Muscle layer of colon (tissue), 2 donors: ENCODE measurements around the gene NOTCH2NLA.
"Not testable (repeated sequence)": the region's sequence is repeated elsewhere in the genome, so short reads cannot be mapped to it uniquely, and the experiment has no call there.

Source experiments
- H3K27ac ChIP-seq: one replicate; pipeline ENCODE4 v1.7.0; 2013; ENCODE audit warnings: low read depth, mild to moderate bottlenecking, low read length, moderate library complexity
- H3K27me3 ChIP-seq, 2 donors: one replicate each; pipeline ENCODE4 v1.7.0; 2013; ENCODE audit warnings: low read length in 2 of 2, mild to moderate bottlenecking in 2 of 2; ENCODE audit not compliant: insufficient read depth in 2 of 2, control insufficient read depth in 1 of 2
- H3K36me3 ChIP-seq: one replicate; pipeline ENCODE4 v1.7.0; 2013; ENCODE audit warnings: mild to moderate bottlenecking, low read length; ENCODE audit not compliant: insufficient read depth
- H3K4me1 ChIP-seq: one replicate; pipeline ENCODE4 v1.7.0; 2013; ENCODE audit warnings: mild to moderate bottlenecking, low read length; ENCODE audit not compliant: insufficient read depth
- H3K4me3 ChIP-seq, 2 donors: one replicate each; pipeline ENCODE4 v1.7.0; 2013; ENCODE audit warnings: low read length in 2 of 2, low read depth in 1 of 2, mild to moderate bottlenecking in 1 of 2, moderate library complexity in 1 of 2
- H3K9ac ChIP-seq: one replicate; pipeline ENCODE4 v1.7.0; 2013; ENCODE audit warnings: low read length
- H3K9me3 ChIP-seq: one replicate; pipeline ENCODE4 v1.7.0; 2013; ENCODE audit warnings: mild to moderate bottlenecking, low read length
- donor health status: abdominal sarcoma.
- donor health status: Adenocarcinoma of cecum.

NOTCH2NLA gene

GRCh38 chr1:146257992-146258552 is 29.3 kb upstream of the NOTCH2NLA start:
- not testable (repeated sequence) for H3K36me3 ChIP-seq, H3K4me1 ChIP-seq, H3K9ac ChIP-seq, H3K4me3 ChIP-seq, H3K27ac ChIP-seq, H3K9me3 ChIP-seq, H3K27me3 ChIP-seq

GRCh38 chr1:146254569-146255197 is 25.9 kb upstream of the NOTCH2NLA start:
- H3K9ac ChIP-seq, H3K4me3 ChIP-seq, H3K36me3 ChIP-seq, H3K27me3 ChIP-seq, H3K27ac ChIP-seq, H3K4me1 ChIP-seq, H3K9me3 ChIP-seq: not testable (repeated sequence)

- H3K9me3 ChIP-seq, H3K27me3 ChIP-seq, H3K4me1 ChIP-seq, H3K36me3 ChIP-seq, H3K9ac ChIP-seq, H3K4me3 ChIP-seq, H3K27ac ChIP-seq: not testable (repeated sequence)
Measured at GRCh38 chr1:146253249-146253855, 24.5 kb upstream of the NOTCH2NLA start.

GRCh38 chr1:146251523-146251922 is 22.7 kb upstream of the NOTCH2NLA start:
- H3K9me3 ChIP-seq, H3K27ac ChIP-seq, H3K27me3 ChIP-seq, H3K36me3 ChIP-seq, H3K4me1 ChIP-seq, H3K4me3 ChIP-seq, H3K9ac ChIP-seq: not testable (repeated sequence)

- H3K36me3 ChIP-seq, H3K9ac ChIP-seq, H3K4me3 ChIP-seq, H3K4me1 ChIP-seq, H3K9me3 ChIP-seq, H3K27me3 ChIP-seq, H3K27ac ChIP-seq: not testable (repeated sequence)
Measured at GRCh38 chr1:146248643-146249042, 19.8 kb upstream of the NOTCH2NLA start.

GRCh38 chr1:146236626-146237025 is 7.8 kb upstream of the NOTCH2NLA start:
- H3K36me3 ChIP-seq, H3K9me3 ChIP-seq, H3K27me3 ChIP-seq, H3K27ac ChIP-seq, H3K4me1 ChIP-seq, H3K9ac ChIP-seq, H3K4me3 ChIP-seq: not testable (repeated sequence)

- not testable (repeated sequence) for H3K9ac ChIP-seq, H3K27me3 ChIP-seq, H3K4me1 ChIP-seq, H3K9me3 ChIP-seq, H3K4me3 ChIP-seq, H3K27ac ChIP-seq, H3K36me3 ChIP-seq
Measured at GRCh38 chr1:146236026-146236601, 7.3 kb upstream of the NOTCH2NLA start.

- not testable (repeated sequence) for H3K36me3 ChIP-seq, H3K27ac ChIP-seq, H3K9me3 ChIP-seq, H3K4me1 ChIP-seq, H3K9ac ChIP-seq, H3K4me3 ChIP-seq, H3K27me3 ChIP-seq
Measured at GRCh38 chr1:146228144-146228682, 608 bp downstream of the NOTCH2NLA start.

- H3K4me3 ChIP-seq, H3K4me1 ChIP-seq, H3K9me3 ChIP-seq, H3K27me3 ChIP-seq, H3K27ac ChIP-seq, H3K9ac ChIP-seq, H3K36me3 ChIP-seq: not testable (repeated sequence)
Measured at GRCh38 chr1:146174531-146174930, 54.3 kb downstream of the NOTCH2NLA start.

- H3K27ac ChIP-seq, H3K4me3 ChIP-seq, H3K27me3 ChIP-seq, H3K9ac ChIP-seq, H3K36me3 ChIP-seq, H3K9me3 ChIP-seq, H3K4me1 ChIP-seq: not testable (repeated sequence)
Measured at GRCh38 chr1:146167740-146168139, 61.1 kb downstream of the NOTCH2NLA start.

- H3K27me3 ChIP-seq, H3K9ac ChIP-seq, H3K4me1 ChIP-seq, H3K36me3 ChIP-seq, H3K9me3 ChIP-seq, H3K4me3 ChIP-seq, H3K27ac ChIP-seq: not testable (repeated sequence)
Measured at GRCh38 chr1:146167273-146167672, 61.5 kb downstream of the NOTCH2NLA start.

- not testable (repeated sequence) for H3K9ac ChIP-seq, H3K9me3 ChIP-seq, H3K36me3 ChIP-seq, H3K27ac ChIP-seq, H3K27me3 ChIP-seq, H3K4me3 ChIP-seq, H3K4me1 ChIP-seq
Measured at GRCh38 chr1:146144465-146144864, 84.4 kb downstream of the NOTCH2NLA start, which contains the start of gene NBPF10. Gene NBPF10, minus strand, starts transcription at chr1:146144804. Its CDS starts 35 bp downstream, at chr1:146144769.
